Measurements from ENCODE around the gene CDCP1.
"Not testable (repeated sequence)": the region's sequence is repeated elsewhere in the genome, so short reads cannot be mapped to it uniquely, and the experiment has no call there.

Gene CDCP1

GRCh38 chr3:45088543-45089358 lies 57.4 kb downstream of the CDCP1 start:
- in situ Hi-C loops (cut with HindIII; ENCODE audit: low sequenced_read_pairs): no loop called here

DNA sequence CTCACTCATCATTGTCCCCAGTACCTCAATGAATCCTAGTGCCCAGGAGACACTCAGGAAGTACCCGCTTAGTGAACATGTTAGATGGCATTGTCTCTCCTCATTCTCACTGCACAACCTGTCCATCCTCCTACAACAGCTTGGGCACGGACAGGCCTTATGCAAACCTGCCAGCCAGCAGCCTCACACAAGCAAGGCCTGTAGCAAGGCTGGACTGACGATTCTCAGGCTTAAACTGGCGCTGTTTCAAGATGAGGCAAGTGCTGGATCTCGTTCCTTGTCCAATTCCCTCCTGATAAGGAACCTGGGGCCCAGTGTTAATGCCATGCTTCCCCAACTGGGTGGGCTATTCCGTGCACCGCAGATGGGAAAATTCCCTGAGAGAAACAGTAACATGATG lies 59.0 kb downstream of the CDCP1 start:
- in situ Hi-C loops (cut with HindIII; ENCODE audit: low sequenced_read_pairs): no loop called here

DNA sequence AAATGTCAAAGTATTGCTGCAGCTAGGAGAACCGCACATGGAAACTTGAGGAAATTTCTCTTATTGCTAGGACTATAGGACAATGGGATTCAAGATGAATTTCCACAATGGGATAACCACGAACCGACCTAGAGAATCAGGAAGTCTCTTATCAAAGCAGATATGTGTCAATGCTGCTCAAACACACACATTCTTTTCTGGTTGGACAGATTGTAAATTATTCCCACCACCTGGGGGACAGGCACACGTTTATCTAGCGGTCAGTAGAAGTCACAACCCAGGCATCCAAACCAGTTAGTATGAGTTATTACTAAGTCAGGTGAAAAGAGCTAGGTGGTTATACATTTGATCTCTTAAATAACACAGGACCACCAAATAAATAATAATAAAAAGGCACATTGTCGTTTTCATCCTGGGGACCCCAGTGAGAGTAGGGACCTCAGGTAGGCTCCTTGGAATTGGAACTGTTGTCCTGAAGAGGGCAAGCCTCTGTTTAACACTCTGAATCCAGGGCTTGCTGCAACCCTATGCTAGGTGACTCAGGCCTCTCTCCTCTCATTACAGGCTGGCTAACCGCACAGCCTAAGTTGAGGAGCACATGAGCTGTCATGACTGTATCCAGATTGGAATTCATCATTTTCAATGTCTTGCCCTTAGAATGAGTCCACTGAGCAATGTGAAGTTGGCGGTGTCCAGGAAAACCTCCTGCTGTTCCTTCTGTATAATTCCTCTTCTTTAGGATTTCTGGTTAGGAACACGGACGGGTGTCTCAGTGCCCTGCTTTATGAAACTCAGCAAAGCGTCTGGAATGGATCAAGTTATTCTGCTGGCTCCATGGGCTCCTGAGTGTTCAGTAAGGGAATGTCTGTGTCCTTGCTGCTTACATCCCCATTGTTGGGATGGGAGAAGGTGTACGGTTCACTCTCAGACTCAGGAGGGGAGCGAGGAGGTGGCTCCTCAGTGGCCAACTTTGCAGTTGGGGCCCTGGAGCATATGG lies 61.1 kb downstream of the CDCP1 start:
- in situ Hi-C loops (cut with HindIII; ENCODE audit: low sequenced_read_pairs): no loop called here

DNA sequence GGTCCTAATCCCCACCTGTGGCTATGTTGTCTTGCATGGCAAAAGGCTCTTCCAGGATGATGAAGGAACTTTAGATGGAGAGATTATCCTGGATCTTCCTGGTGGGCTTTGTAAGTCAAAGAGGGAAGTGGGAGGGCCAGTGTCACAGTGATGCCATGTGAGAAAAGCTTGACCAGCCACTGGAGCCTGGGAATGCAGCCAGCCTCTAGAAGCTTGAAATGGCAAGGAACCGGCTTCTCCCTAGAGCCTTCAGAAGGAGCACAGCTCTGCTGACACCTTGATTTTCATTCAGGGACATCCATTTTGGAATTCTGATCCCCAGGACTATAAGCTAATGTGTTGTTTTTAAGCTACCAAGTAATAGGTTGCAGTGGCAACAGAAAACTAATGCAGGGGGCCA lies 61.8 kb downstream of the CDCP1 start:
- in situ Hi-C loops (cut with HindIII; ENCODE audit: low sequenced_read_pairs): no loop called here

DNA sequence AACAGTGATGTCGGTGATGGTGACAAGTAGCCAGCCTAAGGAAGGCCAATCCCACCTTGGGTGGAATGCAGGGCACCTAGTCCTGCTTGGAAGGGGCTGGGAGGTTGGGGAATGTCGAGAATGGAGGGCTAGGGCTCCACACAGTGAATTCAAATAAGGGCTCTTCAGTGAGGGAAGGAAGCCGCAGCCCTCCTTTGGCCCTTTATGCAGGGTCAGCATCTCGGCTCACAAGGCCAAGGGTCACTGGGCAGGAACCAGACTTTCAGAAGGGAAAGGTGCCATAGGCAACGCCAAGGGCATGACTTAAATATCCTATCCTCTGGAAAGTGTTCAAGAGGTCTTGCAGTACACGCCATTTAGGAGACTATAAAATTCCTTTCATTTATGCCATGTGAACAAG lies 63.2 kb downstream of the CDCP1 start:
- in situ Hi-C loops (cut with HindIII; ENCODE audit: low sequenced_read_pairs): no loop called here

GRCh38 chr3:45082142-45082538 lies 64.0 kb downstream of the CDCP1 start:
- in situ Hi-C loops (cut with HindIII; ENCODE audit: low sequenced_read_pairs): no loop called here

- in situ Hi-C loops (cut with HindIII; ENCODE audit: low sequenced_read_pairs): no loop called here
These were observed 64.6 kb downstream of the CDCP1 start for GRCh38 chr3:45081506-45082141.

GRCh38 chr3:45080824-45081223 lies 65.4 kb downstream of the CDCP1 start:
- in situ Hi-C loops (cut with HindIII; ENCODE audit: low sequenced_read_pairs): no loop called here

GRCh38 chr3:45079715-45080114 lies 66.5 kb downstream of the CDCP1 start:
- in situ Hi-C loops (cut with HindIII; ENCODE audit: low sequenced_read_pairs): no loop called here

GRCh38 chr3:45078910-45079522 lies 67.2 kb downstream of the CDCP1 start:
- in situ Hi-C loops (cut with HindIII; ENCODE audit: low sequenced_read_pairs): no loop called here

- in situ Hi-C loops (cut with HindIII; ENCODE audit: low sequenced_read_pairs): not testable (repeated sequence)
These were observed 67.9 kb downstream of the CDCP1 start for GRCh38 chr3:45078256-45078655.

DNA sequence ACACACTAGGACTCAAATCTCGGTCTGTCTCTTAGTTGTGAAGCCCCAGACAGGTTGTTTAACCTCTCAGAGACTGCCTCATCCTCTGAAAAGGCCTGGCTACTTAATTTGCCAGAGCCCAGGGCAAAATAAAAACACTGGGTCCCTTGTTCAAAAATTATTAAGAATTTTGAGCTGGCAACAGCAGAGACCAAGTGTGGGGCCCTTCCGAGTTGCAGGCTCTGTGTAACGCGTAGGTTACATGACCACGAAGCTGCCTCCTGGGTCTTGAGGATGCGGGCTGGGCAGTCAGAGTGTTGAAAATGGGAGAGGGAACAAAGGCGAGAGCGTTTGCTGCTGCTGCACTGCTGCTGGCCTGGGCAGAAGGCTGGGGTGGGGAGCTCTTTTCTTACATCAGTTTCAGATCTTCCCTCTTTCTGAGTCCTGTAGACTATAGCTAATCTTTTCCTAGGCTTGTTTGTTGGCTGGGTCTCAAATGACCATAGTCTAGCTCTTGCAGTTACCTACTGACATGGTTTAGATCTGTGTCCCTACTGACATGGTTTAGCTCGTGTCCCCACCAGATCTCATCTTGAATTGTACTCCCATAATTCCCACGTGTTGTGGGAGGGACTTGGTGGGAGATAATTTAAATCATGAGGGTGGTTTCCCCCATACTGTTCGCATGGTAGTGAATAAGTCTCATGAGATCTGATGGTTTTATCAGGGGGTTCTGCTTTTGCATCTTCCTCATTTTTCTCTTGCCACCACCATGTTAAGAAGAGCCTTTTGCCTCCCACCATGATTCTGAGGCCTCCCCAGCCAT lies 70.2 kb downstream of the CDCP1 start:
- in situ Hi-C loops (cut with HindIII; ENCODE audit: low sequenced_read_pairs): no loop called here

DNA sequence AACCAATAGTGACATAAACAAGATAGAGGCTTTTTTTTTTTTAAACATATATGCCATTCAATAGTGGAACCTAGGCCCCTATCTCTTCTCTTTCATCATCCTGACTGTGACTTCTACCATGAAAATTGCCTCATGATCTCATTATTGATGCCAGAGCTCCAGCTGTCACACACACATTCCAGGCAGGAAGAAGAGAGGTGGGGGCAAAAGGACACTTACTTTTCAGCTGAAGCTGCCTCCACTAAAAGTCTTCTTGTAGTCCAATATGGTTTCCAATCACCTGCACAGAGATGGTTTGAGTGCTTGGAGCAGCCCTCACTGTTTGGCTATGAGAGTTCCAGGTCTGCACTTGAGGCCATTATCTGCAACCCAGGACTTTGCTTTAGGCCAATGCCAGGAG lies 75.1 kb downstream of the CDCP1 start:
- in situ Hi-C loops (cut with HindIII; ENCODE audit: low sequenced_read_pairs): loop anchor here (25.0 kb wide), 1 partner anchor 166 kb away; the partner anchor contains the start of gene TMEM158

- in situ Hi-C loops (cut with HindIII; ENCODE audit: low sequenced_read_pairs): loop anchor here (25.0 kb wide), 1 partner anchor 169 kb away; the partner anchor contains the start of gene TMEM158
These were observed 78.2 kb downstream of the CDCP1 start for GRCh38 chr3:45067941-45068340.

GRCh38 chr3:45067486-45067885 lies 78.7 kb downstream of the CDCP1 start:
- in situ Hi-C loops (cut with HindIII; ENCODE audit: low sequenced_read_pairs): loop anchor here (25.0 kb wide), 1 partner anchor 170 kb away; the partner anchor contains the start of gene TMEM158

GRCh38 chr3:45066109-45066801 lies 79.9 kb downstream of the CDCP1 start:
- in situ Hi-C loops (cut with HindIII; ENCODE audit: low sequenced_read_pairs): loop anchor here (25.0 kb wide), 1 partner anchor 171 kb away; the partner anchor contains the start of gene TMEM158

DNA sequence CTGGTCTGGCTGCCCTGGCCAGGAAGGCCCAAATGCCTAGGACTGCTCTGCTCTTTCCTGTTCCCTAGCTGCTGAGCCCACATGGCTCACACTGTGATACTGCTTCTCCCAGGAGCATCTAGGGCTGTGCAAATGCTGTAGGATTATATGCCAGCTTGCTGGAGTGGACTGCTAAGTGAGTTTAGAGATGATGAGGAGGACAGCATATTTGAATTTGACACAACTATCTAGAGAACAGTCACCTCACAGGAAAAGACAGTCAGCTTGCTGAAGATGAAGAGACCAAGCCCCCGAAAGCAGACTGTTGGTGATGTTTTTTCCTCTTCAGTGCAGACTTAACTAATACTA lies 80.8 kb downstream of the CDCP1 start:
- in situ Hi-C loops (cut with HindIII; ENCODE audit: low sequenced_read_pairs): loop anchor here (25.0 kb wide), 1 partner anchor 172 kb away; the partner anchor contains the start of gene TMEM158

DNA sequence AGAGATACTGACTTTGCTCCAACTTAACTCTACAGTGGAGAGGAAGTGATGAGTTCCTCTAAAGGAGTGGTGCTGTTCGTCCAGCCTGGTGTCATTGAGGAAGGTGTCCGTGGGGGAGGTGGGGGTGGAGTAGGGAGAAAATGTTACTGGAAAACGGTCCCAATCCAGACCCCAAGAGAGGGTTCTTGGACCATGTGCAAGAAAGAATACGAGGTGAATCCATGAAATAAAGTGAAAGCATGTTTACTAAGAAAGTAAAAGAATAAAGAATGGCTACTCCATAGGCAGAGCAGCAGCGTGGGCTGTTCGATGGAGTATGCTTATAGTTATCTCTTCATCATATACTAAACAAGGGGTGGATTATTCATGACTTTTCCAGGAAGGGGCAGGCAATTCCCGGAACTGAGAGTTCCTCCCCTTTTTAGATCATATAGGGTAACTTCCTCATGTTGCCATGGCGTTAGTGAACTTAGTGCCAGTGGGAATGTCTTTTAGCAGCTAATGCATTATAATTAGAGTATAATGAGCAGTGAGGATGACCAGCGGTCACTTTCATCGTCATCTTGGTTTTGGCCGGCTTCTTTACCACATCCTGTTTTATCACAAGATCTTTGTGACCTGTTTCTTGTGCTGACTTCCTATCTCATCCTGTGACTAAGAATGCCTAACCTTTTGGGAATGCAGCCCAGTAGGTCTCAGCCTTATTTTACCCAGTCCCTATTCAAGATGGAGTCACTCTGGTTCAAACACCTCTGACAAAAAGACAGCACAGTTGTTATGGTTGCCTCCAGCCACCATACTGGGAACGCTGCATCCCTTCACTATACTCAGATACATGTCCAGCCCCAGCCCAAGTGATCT lies 81.4 kb downstream of the CDCP1 start:
- in situ Hi-C loops (cut with HindIII; ENCODE audit: low sequenced_read_pairs): loop anchor here (25.0 kb wide), 1 partner anchor 173 kb away; the partner anchor contains the start of gene TMEM158

Measured in DLD1 (cell line).